Esophagus muscularis mucosa (tissue), 4 donors: ENCODE results near the gene PLG. TPM values are rescaled to one million over a fixed set of nuclear protein-coding genes. Genes with fewer than 3 reads are reported as not detected.
"Not testable (repeated sequence)": the region's sequence is repeated elsewhere in the genome, so short reads cannot be mapped to it uniquely, and the experiment has no call there.

Source experiments
- DNase-seq: peaks from one replicate; pipeline ENCODE4 v3.0.0-alpha.2; 2017; ENCODE audit errors: extremely low spot score
- H3K27ac ChIP-seq, 4 donors: fragments of 200-600 bp; sonication (generic); replicated peaks in 1 of 4; 1 replicate in 3 of 4; 2 replicates in 1 of 4; pipeline ENCODE4 v1.5.1; 2016 to 2019; ENCODE audit warnings: mild to moderate bottlenecking in 1 of 4
- H3K27me3 ChIP-seq, 4 donors: fragments of 200-600 bp; sonication (generic); one replicate each; pipeline versions ENCODE4 v1.5.1 to v1.6.0; 2016 to 2019
- H3K36me3 ChIP-seq, 4 donors: fragments of 200-600 bp; sonication (generic); one replicate each; pipeline ENCODE4 v1.5.1; 2016 to 2019
- H3K4me1 ChIP-seq, 4 donors: fragments of 200-600 bp; sonication (generic); one replicate each; pipeline ENCODE4 v1.5.1; 2016 to 2019
- H3K4me3 ChIP-seq, 4 donors: fragments of 200-600 bp; sonication (generic); 1 replicate in 2 of 4; 2 replicates in 2 of 4; pipeline ENCODE4 v1.5.1; 2016 to 2019; ENCODE audit warnings: mild to moderate bottlenecking in 4 of 4, moderate library complexity in 1 of 4
- H3K9me3 ChIP-seq, 4 donors: fragments of 200-600 bp; sonication (generic); 1 replicate in 3 of 4; 2 replicates in 1 of 4; pipeline ENCODE4 v1.5.1; 2016 to 2019
- EP300 ChIP-seq: sonication (generic); formaldehyde crosslinking; IDR thresholded peaks from one replicate; pipeline ENCODE4 v1.6.1; 2017; ENCODE audit warnings: antibody characterized with exemption
- POLR2A ChIP-seq: fragments of 450-650 bp; IDR thresholded peaks from one replicate; pipeline ENCODE4 v1.6.1; 2017; ENCODE audit warnings: antibody characterized with exemption, moderate library complexity, mild to moderate bottlenecking, low read depth
- POLR2AphosphoS5 ChIP-seq, 2 donors: sonication (generic); formaldehyde crosslinking; IDR thresholded peaks; one replicate each; pipeline ENCODE4 v1.6.1; 2017; ENCODE audit warnings: antibody characterized with exemption in 2 of 2
- WGBS: methylation state at CpG from one replicate; pipeline ENCODE4 v1.1.5; 2018; 5-methylcytosine and 5-hydroxymethylcytosine counted together
- intact Hi-C: fragments of 100-400 bp; cut with DNase I; formaldehyde crosslinking; loops from one replicate; pipeline ENCODE4 v1.15.1; 2023
- total RNA-seq, 4 donors: library from RNA; depleted of rRNA; stranded (reverse); fragments of >200 nt; gene quantifications; one replicate each; pipeline versions ENCODE4 v1.1.0 to v1.2.1, GENCODE V29; 2016
- TF ChIP-seq, protein P1 (sequence below), 3 experiments: fragments of 200-600 bp in 2 of 3; fragments of 450-650 bp in 1 of 3; sonication (generic) in 2 of 3; IDR thresholded peaks; one replicate each; pipeline ENCODE4 v1.5.1; 2017 to 2019; ENCODE audit warnings: antibody characterized with exemption in 3 of 3, mild to moderate bottlenecking in 2 of 3, moderate library complexity in 1 of 3

Gene PLG
- total RNA-seq, 4 donors from 2014 or later, result not detected

DNA sequence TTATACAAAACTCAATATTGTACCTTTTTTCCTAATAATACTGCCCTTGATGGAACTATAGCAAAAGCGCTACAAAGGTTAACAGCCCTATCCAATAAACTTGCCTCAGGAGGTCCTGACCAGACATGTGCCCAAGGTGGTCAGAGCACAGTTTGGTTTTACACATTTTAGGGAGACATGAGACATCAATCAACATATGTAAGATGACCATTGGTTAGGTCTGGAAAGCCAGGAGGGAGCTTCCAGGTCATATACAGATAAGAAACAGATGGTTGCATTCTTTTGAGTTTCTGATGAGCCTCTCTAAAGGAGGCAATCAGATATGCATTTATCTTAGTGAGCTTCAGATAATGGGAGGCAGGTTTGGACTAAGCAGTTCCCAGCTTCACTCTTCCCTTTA lies 91.6 kb downstream of the PLG start:
- Histone ChIP-seq H3K4me1 (peaks cover 0 to 13% (median 9%) of the 10 kb centered on the region in 4 donors), H3K4me3 (no peak overlapping the region), H3K27me3 (no peaks in the 10 kb centered on the region), H3K36me3 (no peaks in the 10 kb centered on the region), H3K27ac (no peak overlapping the region), H3K9me3 (peaks cover 0 to 4% (median 0%) of the 10 kb centered on the region in 4 donors)
- no peak for DNase-seq
- TF ChIP-seq, protein P1, sequence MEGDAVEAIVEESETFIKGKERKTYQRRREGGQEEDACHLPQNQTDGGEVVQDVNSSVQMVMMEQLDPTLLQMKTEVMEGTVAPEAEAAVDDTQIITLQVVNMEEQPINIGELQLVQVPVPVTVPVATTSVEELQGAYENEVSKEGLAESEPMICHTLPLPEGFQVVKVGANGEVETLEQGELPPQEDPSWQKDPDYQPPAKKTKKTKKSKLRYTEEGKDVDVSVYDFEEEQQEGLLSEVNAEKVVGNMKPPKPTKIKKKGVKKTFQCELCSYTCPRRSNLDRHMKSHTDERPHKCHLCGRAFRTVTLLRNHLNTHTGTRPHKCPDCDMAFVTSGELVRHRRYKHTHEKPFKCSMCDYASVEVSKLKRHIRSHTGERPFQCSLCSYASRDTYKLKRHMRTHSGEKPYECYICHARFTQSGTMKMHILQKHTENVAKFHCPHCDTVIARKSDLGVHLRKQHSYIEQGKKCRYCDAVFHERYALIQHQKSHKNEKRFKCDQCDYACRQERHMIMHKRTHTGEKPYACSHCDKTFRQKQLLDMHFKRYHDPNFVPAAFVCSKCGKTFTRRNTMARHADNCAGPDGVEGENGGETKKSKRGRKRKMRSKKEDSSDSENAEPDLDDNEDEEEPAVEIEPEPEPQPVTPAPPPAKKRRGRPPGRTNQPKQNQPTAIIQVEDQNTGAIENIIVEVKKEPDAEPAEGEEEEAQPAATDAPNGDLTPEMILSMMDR (IDR thresholded peaks at IDR 0.05), result no peak
- intact Hi-C loops, result no loop called here
- WGBS, result 92% methylated on average over 1 of the region's 1 CpG

DNA sequence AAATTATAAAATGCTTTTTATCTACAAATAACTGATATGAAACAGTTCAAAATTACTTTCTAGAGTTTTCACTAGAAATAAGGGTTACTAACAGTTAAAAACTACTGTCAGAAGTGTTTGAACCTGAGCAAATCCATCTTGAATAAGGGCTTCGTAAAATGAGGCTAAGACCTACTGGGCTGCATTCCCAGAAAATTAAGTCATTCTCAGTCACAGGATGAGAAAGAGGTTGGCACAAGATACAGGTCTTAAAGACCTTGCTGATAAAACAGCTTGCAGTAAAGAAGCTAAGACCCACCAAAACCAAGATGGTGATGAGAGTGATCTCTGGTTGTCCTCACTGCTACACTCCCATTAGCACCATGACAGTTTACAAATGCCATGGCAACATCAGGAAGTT lies 93.7 kb downstream of the PLG start:
- no peak overlapping the region for H3K4me3 ChIP-seq
- WGBS, result 13% methylated on average over 1 of the region's 1 CpG

DNA sequence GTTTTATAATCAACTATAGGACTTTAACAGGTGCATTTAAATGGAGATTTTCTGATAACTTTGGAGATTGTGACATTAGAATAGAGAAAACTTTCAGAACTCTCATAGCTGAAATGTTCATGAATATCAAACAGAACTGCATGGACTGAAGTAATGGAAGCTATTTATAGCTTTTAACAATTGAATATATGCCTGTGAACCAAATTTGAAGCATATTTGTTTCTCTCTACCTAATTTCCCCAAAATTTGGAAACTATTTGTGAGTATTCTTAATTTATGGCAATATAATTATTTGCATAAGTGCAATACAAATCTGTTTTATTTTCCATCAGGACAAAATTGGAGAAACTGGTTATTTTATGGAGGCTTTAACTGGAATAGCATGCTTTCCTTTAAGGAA lies 96.6 kb downstream of the PLG start:
- Histone ChIP-seq H3K9me3 (peaks cover 0 to 7% (median 0%) of the 10 kb centered on the region in 4 donors), H3K4me3 (no peak overlapping the region), H3K27ac (no peak overlapping the region), H3K4me1 (peaks cover 0 to 3% (median 2%) of the 10 kb centered on the region in 4 donors), H3K27me3 (no peaks in the 10 kb centered on the region), H3K36me3 (no peaks in the 10 kb centered on the region)
- DNase-seq, result no peak
- TF ChIP-seq POLR2AphosphoS5 (IDR thresholded peaks at IDR 0.05) (no peak), POLR2A (no peak), EP300 (no peak)
- TF ChIP-seq, protein P1 (IDR thresholded peaks at IDR 0.05), result no peak
- intact Hi-C loops, result no loop called here

More for the DNA sequence above, 93.7 kb downstream of the PLG start:
- intact Hi-C loops, result no loop called here
- TF ChIP-seq POLR2AphosphoS5 (IDR thresholded peaks at IDR 0.05) (no peak), POLR2A (no peak), EP300 (no peak)
- TF ChIP-seq, protein P1 (IDR thresholded peaks at IDR 0.05), result no peak
- H3K36me3 ChIP-seq, result no peaks in the 10 kb centered on the region
- H3K27ac ChIP-seq, result no peak overlapping the region
- peaks cover 0 to 7% (median 0%) of the 10 kb centered on the region in 4 donors for H3K9me3 ChIP-seq
- DNase-seq, result no peak
- peaks cover 0 to 13% (median 9%) of the 10 kb centered on the region in 4 donors for H3K4me1 ChIP-seq
- H3K27me3 ChIP-seq, result no peaks in the 10 kb centered on the region

DNA sequence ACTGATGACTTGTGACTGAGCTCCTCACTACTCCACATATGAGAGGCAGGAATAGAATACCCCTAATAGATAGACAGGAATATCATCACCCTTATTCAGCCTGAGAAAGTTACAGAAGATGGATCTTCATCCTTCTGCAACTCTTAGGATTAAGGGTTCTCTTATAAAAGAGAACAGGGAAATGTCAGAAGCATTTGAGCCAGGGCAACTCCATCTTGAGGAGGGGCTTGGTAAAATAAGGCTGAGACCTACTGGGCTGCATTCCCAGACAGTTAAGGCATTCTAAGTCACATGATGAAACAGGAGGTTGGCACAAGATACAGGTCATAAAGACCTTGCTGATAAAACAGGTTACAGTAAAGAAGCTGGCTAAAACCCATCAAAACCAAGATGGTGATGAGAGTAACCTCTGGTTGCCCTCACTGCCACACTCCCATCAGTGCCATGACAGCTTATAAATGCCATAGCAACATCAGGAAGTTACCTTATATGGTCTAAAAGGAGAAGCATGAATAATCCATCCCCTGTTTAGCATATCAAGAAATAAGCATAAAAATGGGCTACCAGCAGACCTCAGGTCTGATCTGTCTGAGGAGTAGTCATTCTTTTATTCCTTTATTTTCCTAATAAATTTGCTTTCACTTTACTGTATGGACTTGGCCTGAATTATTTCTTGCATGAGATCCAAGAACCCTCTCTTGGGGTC lies 97.9 kb downstream of the PLG start:
- no peaks in the 10 kb centered on the region for H3K4me1 ChIP-seq
- peaks cover 0 to 7% (median 0%) of the 10 kb centered on the region in 4 donors for H3K9me3 ChIP-seq
- no peaks in the 10 kb centered on the region for H3K36me3 ChIP-seq
- intact Hi-C loops, result no loop called here
- TF ChIP-seq POLR2A (no peak), EP300 (no peak), POLR2AphosphoS5 (IDR thresholded peaks at IDR 0.05) (no peak)
- TF ChIP-seq, protein P1 (IDR thresholded peaks at IDR 0.05), result no peak
- H3K4me3 ChIP-seq, result no peak overlapping the region
- no peak for DNase-seq
- H3K27me3 ChIP-seq, result no peaks in the 10 kb centered on the region
- H3K27ac ChIP-seq, result no peak overlapping the region

DNA sequence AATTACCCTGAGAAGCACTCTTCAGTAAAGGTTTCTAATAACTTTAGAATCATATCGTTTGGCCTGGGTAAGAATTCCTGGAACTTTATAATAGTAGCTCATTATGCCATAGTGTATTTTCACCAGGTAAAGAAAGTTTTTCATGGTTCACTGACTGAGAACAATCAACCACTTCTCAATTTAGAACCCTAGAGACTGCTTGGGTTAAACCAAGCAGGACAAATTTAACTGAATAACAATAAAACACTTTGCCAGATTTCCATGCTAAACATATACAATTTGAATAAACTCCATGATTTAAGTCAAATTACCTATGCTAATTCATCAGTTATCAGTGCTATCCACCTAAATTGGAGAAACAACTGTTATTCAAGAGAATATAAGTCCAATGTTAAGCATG lies 99.4 kb downstream of the PLG start:
- Histone ChIP-seq H3K27ac (no peak overlapping the region), H3K4me1 (no peaks in the 10 kb centered on the region), H3K4me3 (no peak overlapping the region), H3K27me3 (no peaks in the 10 kb centered on the region), H3K9me3 (peaks cover 0 to 7% (median 0%) of the 10 kb centered on the region in 4 donors), H3K36me3 (no peaks in the 10 kb centered on the region)
- intact Hi-C loops, result no loop called here
- TF ChIP-seq POLR2AphosphoS5 (IDR thresholded peaks at IDR 0.05), result no peak
- no peak for TF ChIP-seq EP300
- TF ChIP-seq, protein P1 (IDR thresholded peaks at IDR 0.05), result no peak
- TF ChIP-seq POLR2A, result no peak
- DNase-seq, result no peak
- 84% methylated on average over 1 of the region's 1 CpG for WGBS

DNA sequence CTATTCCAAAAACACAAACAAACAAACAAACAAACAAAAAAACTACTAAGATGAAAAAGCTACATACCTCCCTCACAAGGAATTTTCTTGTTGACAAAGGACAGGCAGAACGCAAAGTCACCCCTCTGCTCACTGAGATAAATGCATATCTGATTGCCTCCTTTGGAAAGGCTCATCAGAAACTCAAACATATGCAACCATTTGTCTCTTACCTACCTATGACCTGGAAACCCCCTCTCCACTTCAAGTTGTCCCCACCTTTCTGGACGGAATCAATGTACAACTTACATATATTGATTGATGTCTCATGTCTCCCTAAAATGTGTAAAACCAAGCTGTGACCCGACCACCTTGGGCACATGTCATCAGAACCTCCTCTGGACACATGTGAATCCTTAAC lies 100.0 kb downstream of the PLG start:
- DNase-seq, H3K9me3 ChIP-seq, H3K4me1 ChIP-seq, H3K36me3 ChIP-seq, H3K27me3 ChIP-seq, H3K4me3 ChIP-seq, H3K27ac ChIP-seq, intact Hi-C loops: not testable (repeated sequence)
- WGBS, result 86% methylated on average over 3 of the region's 3 CpGs
